K562 (cell line): ENCODE results near the gene MAK. TPM values are rescaled to one million over a fixed set of nuclear protein-coding genes. Genes with fewer than 3 reads are reported as not detected.

ENCODE experiments used
- AFF4 ChIP-seq: sonication (generic); formaldehyde crosslinking; IDR thresholded peaks from 2 replicates; pipeline ENCODE4 v1.8.0; 2023; ENCODE audit warnings: mild to moderate bottlenecking, missing genetic modification reagents
- COPS2 ChIP-seq: fragments of 450-650 bp; conservative IDR thresholded peaks from 2 replicates; pipeline ENCODE4 v1.6.1; 2016; ENCODE audit warnings: mild to moderate bottlenecking, moderate library complexity
- DDX20 ChIP-seq: fragments of 450-650 bp; IDR thresholded peaks from 2 replicates; pipeline ENCODE4 v1.6.1; 2016; ENCODE audit warnings: missing genetic modification characterization, low read depth, mild to moderate bottlenecking, missing compliant biosample characterization, moderate library complexity
- FOXA1 ChIP-seq: fragments of 450-650 bp; IDR thresholded peaks from 2 replicates; pipeline ENCODE4 v1.6.1; 2016; ENCODE audit warnings: mild to moderate bottlenecking, borderline replicate concordance
- HEY1 ChIP-seq: fragments of 250-450 bp; sonication (Bioruptor Pico); IDR thresholded peaks from 2 replicates; pipeline ENCODE4 v1.5.0; 2020; ENCODE audit warnings: mild to moderate bottlenecking, moderate library complexity, borderline replicate concordance
- HNRNPLL ChIP-seq: fragments of 200-400 bp; formaldehyde crosslinking; IDR thresholded peaks from 2 replicates; pipeline ENCODE4 v1.6.1; 2017; ENCODE audit warnings: low read length, low read depth, mild to moderate bottlenecking; ENCODE audit not compliant: poor library complexity, severe bottlenecking
- MED1 ChIP-seq: sonication (generic); formaldehyde crosslinking; IDR thresholded peaks from 2 replicates; pipeline ENCODE4 v1.8.1; 2023; ENCODE audit warnings: missing genetic modification reagents, borderline replicate concordance
- PHB ChIP-seq: fragments of 250-450 bp; sonication (Bioruptor Pico); IDR thresholded peaks from 2 replicates; pipeline ENCODE4 v1.5.0; 2021
- POLR2AphosphoS5 ChIP-seq: IDR thresholded peaks from 2 replicates; pipeline ENCODE4 v1.6.1; 2011; ENCODE audit warnings: mild to moderate bottlenecking, low read depth, low read length, moderate library complexity; ENCODE audit not compliant: control insufficient read depth, insufficient read depth
- POLR3G ChIP-seq: IDR thresholded peaks from 2 replicates; pipeline ENCODE4 v1.6.1; 2011; ENCODE audit not compliant: insufficient read length, insufficient replicate concordance; ENCODE audit errors: extremely low read depth
- RBM22 ChIP-seq: fragments of 200-400 bp; formaldehyde crosslinking; IDR thresholded peaks from 2 replicates; pipeline ENCODE4 v1.6.1; 2018; ENCODE audit warnings: low read length, low read depth; ENCODE audit not compliant: poor library complexity, severe bottlenecking
- TEAD4 ChIP-seq, 2 experiments: sonication (generic) in 1 of 2; formaldehyde crosslinking in 1 of 2; IDR thresholded peaks; 2 replicates each; pipeline versions ENCODE4 v1.6.1 to v1.8.0; 2012 to 2022; ENCODE audit warnings: borderline replicate concordance in 1 of 2, inconsistent platforms in 1 of 2, low read length in 1 of 2, mild to moderate bottlenecking in 1 of 2, missing genetic modification reagents in 1 of 2
- USF1 ChIP-seq: sonication (generic); formaldehyde crosslinking; IDR thresholded peaks from 2 replicates; pipeline ENCODE4 v1.9.0; 2022; ENCODE audit warnings: mild to moderate bottlenecking, missing genetic modification reagents
- ZBTB2 ChIP-seq: fragments of 450-650 bp; IDR thresholded peaks from 2 replicates; pipeline ENCODE4 v1.6.1; 2016; ENCODE audit warnings: antibody characterized with exemption
- ZBTB5 ChIP-seq: fragments of 450-650 bp; IDR thresholded peaks from 2 replicates; pipeline ENCODE4 v1.6.1; 2017; ENCODE audit warnings: antibody characterized with exemption
- ZNF212 ChIP-seq: fragments of 450-650 bp; formaldehyde crosslinking; IDR thresholded peaks from 2 replicates; pipeline ENCODE4 v1.4.0; 2020; ENCODE audit warnings: mild to moderate bottlenecking
- ZNF507 ChIP-seq: conservative IDR thresholded peaks from 2 replicates; pipeline ENCODE4 v1.6.1; 2017; ENCODE audit warnings: missing genetic modification characterization, missing compliant biosample characterization
- ZNF780A ChIP-seq: fragments of 250-450 bp; sonication (Bioruptor Pico); IDR thresholded peaks from 2 replicates; pipeline ENCODE4 v1.5.0; 2021; ENCODE audit warnings: mild to moderate bottlenecking
- ZNF785 ChIP-seq: fragments of 250-450 bp; sonication (Bioruptor Pico); IDR thresholded peaks from 2 replicates; pipeline ENCODE4 v1.4.0; 2020; ENCODE audit warnings: mild to moderate bottlenecking
- ZNF830 ChIP-seq: fragments of 250-450 bp; sonication (Bioruptor Pico); IDR thresholded peaks from 2 replicates; pipeline ENCODE4 v1.5.0; 2021; ENCODE audit warnings: mild to moderate bottlenecking
- polyA plus RNA-seq, 8 experiments: library from polyadenylated mRNA; depleted of rRNA in 4 of 8; stranded (reverse) in 5 of 8; unstranded in 3 of 8; fragments of >200 nt; fragmentation: Nextera tagmentation in 2 of 8; fragmentation: Illumina TruSeq in 1 of 8; extraction: Ambion mirVana in 2 of 8; extraction: Trizol in 1 of 8; gene quantifications; 2 replicates each; pipeline versions ENCODE4 v1.2.1 to v1.2.3, GENCODE V29; 2011 to 2014; ENCODE audit warnings: inconsistent platforms in 1 of 8, missing spikeins in 1 of 8
- total RNA-seq, 7 experiments: library from RNA; depleted of rRNA in 6 of 7; stranded (reverse); fragments of >200 nt in 6 of 7; fragmentation: Illumina TruSeq in 2 of 7; extraction: Trizol in 2 of 7; gene quantifications; 2 replicates each; pipeline versions ENCODE4 v1.2.1 to v1.2.3, GENCODE V29; 2011 to 2021; ENCODE audit warnings: low replicate concordance in 1 of 7

MAK gene
- total and polyA plus RNA-seq, 9 of the 15 experiments (the other 6 are each of a cell fraction or from before 2014, with no cell fraction given) = 0.25 to 1.1 (median 0.53) TPM

- TF ChIP-seq POLR3G (no peak), HNRNPLL (peak; percentile 83), ZNF780A (CRISPR knock-in tag) (no peak), RBM22 (no peak), FOXA1 (no peak), MED1 (no peak), ZNF212 (CRISPR knock-in tag) (no peak), ZBTB5 (peak; percentile 21; the same call in 1 of the 2 replicates), ZNF507 (tag) (no peak), ZNF785 (CRISPR knock-in tag) (no peak), COPS2 (no peak), TEAD4 (IDR thresholded peaks at IDR 0.05; ENCODE audit: low read length) (no peak), TEAD4 (CRISPR knock-in tag; IDR thresholded peaks at IDR 0.05; ENCODE audit: borderline replicate concordance) (no peak), USF1 (peak; percentile 96), PHB (CRISPR knock-in tag) (no peak), POLR2AphosphoS5 (peak; percentile 86), AFF4 (CRISPR knock-in tag) (peak; percentile 64; the same call in 1 of the 2 replicates), DDX20 (tag) (no peak), ZBTB2 (peak; percentile 93), ZNF830 (CRISPR knock-in tag) (no peak), HEY1 (no peak)
These were observed 115.3 kb downstream of the MAK start, which contains the start of gene TMEM14C (continued) for GRCh38 chr6:10722820-10723566.
